ENCODE results near the gene KNOP1.

DNA sequence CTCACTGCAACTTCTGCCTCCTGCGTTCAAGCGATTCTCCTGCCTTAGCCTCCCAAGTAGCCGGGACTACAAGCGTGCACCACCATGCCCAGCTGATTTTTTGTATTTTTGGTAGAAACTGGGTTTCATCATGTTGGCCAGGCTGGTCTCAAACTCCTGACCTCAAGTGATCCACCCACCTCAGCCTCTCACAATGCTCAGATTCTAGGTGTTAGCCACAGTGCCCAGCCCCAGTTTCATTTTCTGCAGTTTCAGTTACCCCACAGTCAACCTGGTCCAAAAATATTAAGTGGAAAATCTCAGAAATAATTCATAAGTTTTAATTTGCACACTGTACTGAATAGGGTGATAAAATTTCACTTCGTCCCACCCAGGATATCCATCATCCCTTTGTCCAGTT is 28.7 kb downstream of the KNOP1 start:
- TF ChIP-seq POLR2A (IDR thresholded peaks at IDR 0.05): no peak
- TF ChIP-seq, protein P1, sequence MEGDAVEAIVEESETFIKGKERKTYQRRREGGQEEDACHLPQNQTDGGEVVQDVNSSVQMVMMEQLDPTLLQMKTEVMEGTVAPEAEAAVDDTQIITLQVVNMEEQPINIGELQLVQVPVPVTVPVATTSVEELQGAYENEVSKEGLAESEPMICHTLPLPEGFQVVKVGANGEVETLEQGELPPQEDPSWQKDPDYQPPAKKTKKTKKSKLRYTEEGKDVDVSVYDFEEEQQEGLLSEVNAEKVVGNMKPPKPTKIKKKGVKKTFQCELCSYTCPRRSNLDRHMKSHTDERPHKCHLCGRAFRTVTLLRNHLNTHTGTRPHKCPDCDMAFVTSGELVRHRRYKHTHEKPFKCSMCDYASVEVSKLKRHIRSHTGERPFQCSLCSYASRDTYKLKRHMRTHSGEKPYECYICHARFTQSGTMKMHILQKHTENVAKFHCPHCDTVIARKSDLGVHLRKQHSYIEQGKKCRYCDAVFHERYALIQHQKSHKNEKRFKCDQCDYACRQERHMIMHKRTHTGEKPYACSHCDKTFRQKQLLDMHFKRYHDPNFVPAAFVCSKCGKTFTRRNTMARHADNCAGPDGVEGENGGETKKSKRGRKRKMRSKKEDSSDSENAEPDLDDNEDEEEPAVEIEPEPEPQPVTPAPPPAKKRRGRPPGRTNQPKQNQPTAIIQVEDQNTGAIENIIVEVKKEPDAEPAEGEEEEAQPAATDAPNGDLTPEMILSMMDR (IDR thresholded peaks at IDR 0.05): no peak

Measured in right lobe of liver (tissue), 4 donors.